ENCODE data around the gene ZDHHC11.

ZDHHC11 gene

DNA sequence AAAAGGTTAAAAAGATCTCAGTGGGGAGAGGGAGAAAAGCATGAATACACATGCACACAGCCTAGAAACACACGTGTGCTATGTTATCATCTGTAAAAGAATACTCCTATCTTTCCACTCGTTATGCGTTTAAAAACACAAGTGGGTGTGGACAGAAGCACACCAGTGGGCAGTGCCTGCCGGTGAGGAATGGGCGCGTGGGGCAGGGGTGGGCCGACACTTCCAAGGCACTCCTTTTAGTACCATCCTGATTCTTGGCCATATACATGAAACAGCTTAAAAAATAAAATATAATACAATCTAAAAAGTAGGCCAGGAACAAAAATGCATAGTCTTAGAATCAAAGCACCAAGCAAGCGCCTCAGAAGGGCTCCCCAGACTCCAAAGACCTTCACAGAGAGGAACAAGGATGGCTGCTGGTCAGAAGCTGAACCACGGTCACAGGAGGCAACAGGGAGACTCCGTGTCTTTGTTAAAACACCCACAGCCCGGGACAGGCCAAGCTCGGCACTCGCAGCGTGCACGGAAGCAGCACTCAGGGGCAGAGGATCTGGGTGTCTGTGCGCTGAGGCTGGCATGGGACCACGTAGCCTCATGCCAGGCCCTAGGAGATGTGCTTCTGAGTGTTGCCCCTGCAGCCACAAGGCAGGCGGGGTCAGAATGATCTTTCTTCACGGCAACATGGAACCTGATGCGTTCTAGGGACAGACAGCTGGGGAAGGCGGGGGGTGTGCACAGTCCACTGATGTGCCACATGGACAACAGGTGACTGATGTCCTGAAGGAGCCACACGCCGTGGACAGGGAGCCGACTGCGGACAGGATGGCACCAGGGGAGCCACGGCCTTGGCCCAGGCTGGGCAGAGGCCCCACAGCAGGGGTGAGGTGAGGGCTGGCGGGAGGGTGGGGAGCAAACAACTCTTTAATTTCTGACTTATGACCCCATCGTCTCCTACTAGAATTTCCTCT lies 25.9 kb upstream of the ZDHHC11 start:
- TF ChIP-seq, protein P1, sequence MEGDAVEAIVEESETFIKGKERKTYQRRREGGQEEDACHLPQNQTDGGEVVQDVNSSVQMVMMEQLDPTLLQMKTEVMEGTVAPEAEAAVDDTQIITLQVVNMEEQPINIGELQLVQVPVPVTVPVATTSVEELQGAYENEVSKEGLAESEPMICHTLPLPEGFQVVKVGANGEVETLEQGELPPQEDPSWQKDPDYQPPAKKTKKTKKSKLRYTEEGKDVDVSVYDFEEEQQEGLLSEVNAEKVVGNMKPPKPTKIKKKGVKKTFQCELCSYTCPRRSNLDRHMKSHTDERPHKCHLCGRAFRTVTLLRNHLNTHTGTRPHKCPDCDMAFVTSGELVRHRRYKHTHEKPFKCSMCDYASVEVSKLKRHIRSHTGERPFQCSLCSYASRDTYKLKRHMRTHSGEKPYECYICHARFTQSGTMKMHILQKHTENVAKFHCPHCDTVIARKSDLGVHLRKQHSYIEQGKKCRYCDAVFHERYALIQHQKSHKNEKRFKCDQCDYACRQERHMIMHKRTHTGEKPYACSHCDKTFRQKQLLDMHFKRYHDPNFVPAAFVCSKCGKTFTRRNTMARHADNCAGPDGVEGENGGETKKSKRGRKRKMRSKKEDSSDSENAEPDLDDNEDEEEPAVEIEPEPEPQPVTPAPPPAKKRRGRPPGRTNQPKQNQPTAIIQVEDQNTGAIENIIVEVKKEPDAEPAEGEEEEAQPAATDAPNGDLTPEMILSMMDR (IDR thresholded peaks at IDR 0.05; ENCODE audit: insufficient read depth, low read length, poor library complexity, severe bottlenecking), result no peak
- H3K27me3 ChIP-seq (replicated peaks; ENCODE audit: control insufficient read depth, insufficient read depth, low read length), result no peaks in the 10 kb centered on the region
- DNase-seq (ENCODE audit: extremely low read depth, insufficient read length), result no peak
- H3K4me3 ChIP-seq (replicated peaks; ENCODE audit: low read depth, low read length), result no peak overlapping the region
- H3K36me3 ChIP-seq (ENCODE audit: control insufficient read depth, insufficient read depth, low read length), result peaks cover 23% of the 10 kb centered on the region

DNA sequence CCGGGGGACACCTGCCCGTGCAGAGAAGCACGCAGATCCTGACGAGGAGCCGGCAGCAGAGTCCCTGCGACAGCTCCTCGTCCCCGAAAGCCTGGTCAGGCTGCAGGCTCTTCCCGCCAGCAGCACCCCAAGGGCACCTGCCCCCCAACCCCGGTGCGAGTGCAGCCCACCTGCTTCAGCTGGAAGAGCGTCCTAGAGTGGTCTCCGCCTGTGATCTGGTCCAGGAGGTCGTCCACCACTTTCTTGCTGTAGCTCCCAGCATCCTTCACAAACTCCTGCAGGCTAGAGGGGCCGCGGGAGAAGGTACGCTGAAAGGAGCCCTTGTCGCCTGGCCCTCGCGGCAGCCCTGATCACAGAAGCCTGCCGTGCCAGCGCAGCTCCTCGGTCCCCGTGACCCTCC lies 25.1 kb upstream of the ZDHHC11 start:
- TF ChIP-seq, protein P1 (IDR thresholded peaks at IDR 0.05; ENCODE audit: insufficient read depth, low read length, poor library complexity, severe bottlenecking), result no peak
- Histone ChIP-seq H3K36me3 (ENCODE audit: control insufficient read depth, insufficient read depth, low read length) (peaks cover 22% of the 10 kb centered on the region), H3K27me3 (replicated peaks; ENCODE audit: control insufficient read depth, insufficient read depth, low read length) (no peaks in the 10 kb centered on the region), H3K4me3 (replicated peaks; ENCODE audit: low read depth, low read length) (no peak overlapping the region)
- DNase-seq (ENCODE audit: extremely low read depth, insufficient read length), result no peak

DNA sequence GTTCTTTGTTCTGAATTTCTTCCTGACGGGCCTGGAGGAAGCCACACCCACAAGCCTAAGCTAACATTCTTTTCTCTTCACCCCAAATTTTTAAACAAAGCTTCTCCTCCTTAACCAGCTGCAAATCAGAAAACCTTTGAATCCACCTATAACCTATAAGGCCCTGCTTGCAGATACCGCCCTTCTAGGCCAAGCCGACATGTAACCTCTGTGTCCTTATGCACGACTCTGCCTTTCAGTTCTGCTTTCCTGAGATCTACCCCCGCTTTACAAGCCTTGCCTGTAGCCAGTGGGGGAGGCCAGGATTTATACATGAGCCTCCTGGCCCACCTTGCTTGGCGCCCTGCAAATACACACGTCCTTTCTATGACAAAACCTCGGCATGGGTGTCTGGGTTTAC lies 22.5 kb upstream of the ZDHHC11 start:
- DNase-seq (ENCODE audit: extremely low read depth, insufficient read length), result no peak
- Histone ChIP-seq H3K27me3 (replicated peaks; ENCODE audit: control insufficient read depth, insufficient read depth, low read length) (no peaks in the 10 kb centered on the region), H3K36me3 (ENCODE audit: control insufficient read depth, insufficient read depth, low read length) (peaks cover 34% of the 10 kb centered on the region), H3K4me3 (replicated peaks; ENCODE audit: low read depth, low read length) (no peak overlapping the region)
- TF ChIP-seq, protein P1 (IDR thresholded peaks at IDR 0.05; ENCODE audit: insufficient read depth, low read length, poor library complexity, severe bottlenecking), result no peak

DNA sequence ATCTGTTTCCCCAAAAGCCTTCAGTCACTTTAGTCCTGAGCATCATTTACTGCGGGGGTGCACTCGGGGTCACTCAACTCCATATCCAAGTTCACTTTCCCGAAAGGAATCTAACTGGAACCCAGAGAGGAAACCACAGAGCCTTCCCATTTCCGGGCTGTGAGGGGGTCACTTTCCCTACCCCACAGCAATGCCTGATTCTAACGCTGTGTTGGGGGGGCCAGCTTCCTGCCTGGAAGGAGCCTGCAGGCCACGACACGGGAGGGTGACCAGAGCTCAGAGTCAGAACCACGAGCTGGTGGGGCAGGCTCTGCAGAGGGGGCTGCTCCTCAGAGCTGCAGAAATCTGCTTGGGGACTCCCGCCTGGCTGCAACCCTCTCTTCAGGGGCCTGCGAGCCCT lies 21.5 kb upstream of the ZDHHC11 start:
- peaks cover 35% of the 10 kb centered on the region for H3K36me3 ChIP-seq (ENCODE audit: control insufficient read depth, insufficient read depth, low read length)
- DNase-seq (ENCODE audit: extremely low read depth, insufficient read length), result no peak
- TF ChIP-seq, protein P1 (IDR thresholded peaks at IDR 0.05; ENCODE audit: insufficient read depth, low read length, poor library complexity, severe bottlenecking), result no peak
- no peak overlapping the region for H3K4me3 ChIP-seq (replicated peaks; ENCODE audit: low read depth, low read length)
- H3K27me3 ChIP-seq (replicated peaks; ENCODE audit: control insufficient read depth, insufficient read depth, low read length), result no peaks in the 10 kb centered on the region

DNA sequence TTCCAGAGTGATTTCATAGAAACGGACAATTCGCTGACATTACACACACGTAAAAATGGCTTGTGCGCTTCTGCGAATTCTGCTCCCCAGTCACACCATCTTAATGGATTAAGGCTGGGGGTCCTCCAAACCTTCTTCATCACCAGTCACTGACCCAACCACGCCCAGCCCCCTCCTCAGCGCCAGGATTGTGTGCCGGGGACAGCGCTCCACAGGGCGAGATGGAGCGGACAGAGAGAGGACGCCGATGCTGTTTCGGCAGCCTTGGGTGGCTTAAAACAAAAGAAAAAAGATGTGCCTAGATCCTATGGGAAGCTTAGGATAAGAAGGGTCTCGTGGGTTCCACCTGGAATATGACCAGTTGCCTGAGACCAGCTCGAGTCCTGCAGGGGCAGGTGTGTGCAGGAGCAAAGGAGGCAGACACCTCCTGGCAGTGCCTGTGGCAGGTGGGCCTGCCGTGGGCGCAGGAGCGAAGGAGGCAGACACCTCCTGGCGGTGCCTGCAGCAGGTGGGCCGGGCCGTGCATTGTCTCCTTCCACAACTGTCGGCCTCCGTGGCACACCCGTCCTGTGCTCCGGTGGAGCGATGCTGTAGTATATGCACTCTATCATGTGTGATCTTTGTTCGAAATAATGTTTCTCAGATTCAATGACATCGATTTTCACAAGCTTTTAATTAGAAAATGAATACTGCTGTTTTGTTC lies 21.0 kb upstream of the ZDHHC11 start:
- TF ChIP-seq, protein P1 (IDR thresholded peaks at IDR 0.05; ENCODE audit: insufficient read depth, low read length, poor library complexity, severe bottlenecking), result no peak
- H3K4me3 ChIP-seq (replicated peaks; ENCODE audit: low read depth, low read length), result no peak overlapping the region
- DNase-seq (ENCODE audit: extremely low read depth, insufficient read length), result no peak
- peaks cover 35% of the 10 kb centered on the region for H3K36me3 ChIP-seq (ENCODE audit: control insufficient read depth, insufficient read depth, low read length)
- no peaks in the 10 kb centered on the region for H3K27me3 ChIP-seq (replicated peaks; ENCODE audit: control insufficient read depth, insufficient read depth, low read length)
